MM.1S (cell line): ENCODE data around the gene NOS3.

Experiments used
- DNase-seq: peaks from one replicate; pipeline ENCODE4 v3.0.0-alpha.2; 2015
- H2AFZ ChIP-seq: fragments of 300-600 bp; sonication (generic); 2 replicates; pipeline ENCODE4 v1.6.0; 2016; ENCODE audit warnings: antibody characterized with exemption, low read length
- H3F3A ChIP-seq: fragments of 300-600 bp; sonication (generic); 2 replicates; pipeline ENCODE4 v1.6.1; 2016; ENCODE audit warnings: mild to moderate bottlenecking, antibody characterized with exemption, low read length, moderate library complexity, mixed read lengths; ENCODE audit not compliant: insufficient read depth
- H3K27ac ChIP-seq: fragments of 300-600 bp; sonication (generic); 2 replicates; pipeline ENCODE4 v1.5.1; 2016; ENCODE audit warnings: mild to moderate bottlenecking, low read length
- H3K27me3 ChIP-seq: fragments of 300-600 bp; sonication (generic); replicated peaks from 2 replicates; pipeline ENCODE4 v1.6.0; 2016; ENCODE audit warnings: low read length; ENCODE audit not compliant: insufficient read depth
- H3K36me3 ChIP-seq: fragments of 300-600 bp; sonication (generic); replicated peaks from 2 replicates; pipeline ENCODE4 v1.6.1; 2016; ENCODE audit warnings: mild to moderate bottlenecking, low read length, mixed read lengths; ENCODE audit not compliant: insufficient read depth
- H3K4me1 ChIP-seq: fragments of 300-600 bp; sonication (generic); 2 replicates; pipeline ENCODE4 v1.6.1; 2016; ENCODE audit warnings: low read length, mixed read lengths
- H3K4me2 ChIP-seq: fragments of 300-600 bp; sonication (generic); 2 replicates; pipeline ENCODE4 v1.6.0; 2016; ENCODE audit warnings: low read depth, low read length
- H3K4me3 ChIP-seq: fragments of 300-600 bp; sonication (generic); 2 replicates; pipeline ENCODE4 v1.5.1; 2016; ENCODE audit warnings: low read length, mixed read lengths
- H3K79me2 ChIP-seq: fragments of 300-600 bp; sonication (generic); 2 replicates; pipeline ENCODE4 v1.6.1; 2016; ENCODE audit warnings: mixed run types, low read length, mixed read lengths
- H3K9ac ChIP-seq: fragments of 300-600 bp; sonication (generic); 2 replicates; pipeline ENCODE4 v1.6.1; 2016; ENCODE audit warnings: low read length, mixed read lengths
- H3K9me2 ChIP-seq: fragments of 300-600 bp; sonication (generic); replicated peaks from 2 replicates; pipeline ENCODE4 v1.6.1; 2016; ENCODE audit warnings: mild to moderate bottlenecking, low read length, mixed read lengths; ENCODE audit not compliant: insufficient read depth
- H3K9me3 ChIP-seq: fragments of 300-600 bp; sonication (generic); replicated peaks from 2 replicates; pipeline ENCODE4 v1.6.1; 2016; ENCODE audit warnings: mild to moderate bottlenecking, low read length, mixed read lengths; ENCODE audit not compliant: insufficient read depth
- H4K20me1 ChIP-seq: fragments of 300-600 bp; sonication (generic); 2 replicates; pipeline ENCODE4 v1.6.1; 2016; ENCODE audit warnings: mild to moderate bottlenecking, low read length, moderate library complexity, mixed read lengths; ENCODE audit not compliant: insufficient read depth
- EZH2 ChIP-seq: fragments of 300-600 bp; sonication (generic); optimal IDR thresholded peaks from 2 replicates; pipeline ENCODE3; 2017; ENCODE audit warnings: low read depth, mild to moderate bottlenecking, antibody characterized with exemption, low read length, mixed read lengths
- EZH2phosphoT487 ChIP-seq: fragments of 300-600 bp; sonication (generic); IDR thresholded peaks from 2 replicates; pipeline ENCODE4 v1.6.1; 2018; ENCODE audit warnings: antibody characterized with exemption, low read length
- TF ChIP-seq, protein P1 (sequence below): fragments of 300-600 bp; sonication (generic); IDR thresholded peaks from 2 replicates; pipeline ENCODE4 v1.5.1; 2016; ENCODE audit warnings: antibody characterized with exemption, low read length, mixed read lengths

Gene NOS3

DNA sequence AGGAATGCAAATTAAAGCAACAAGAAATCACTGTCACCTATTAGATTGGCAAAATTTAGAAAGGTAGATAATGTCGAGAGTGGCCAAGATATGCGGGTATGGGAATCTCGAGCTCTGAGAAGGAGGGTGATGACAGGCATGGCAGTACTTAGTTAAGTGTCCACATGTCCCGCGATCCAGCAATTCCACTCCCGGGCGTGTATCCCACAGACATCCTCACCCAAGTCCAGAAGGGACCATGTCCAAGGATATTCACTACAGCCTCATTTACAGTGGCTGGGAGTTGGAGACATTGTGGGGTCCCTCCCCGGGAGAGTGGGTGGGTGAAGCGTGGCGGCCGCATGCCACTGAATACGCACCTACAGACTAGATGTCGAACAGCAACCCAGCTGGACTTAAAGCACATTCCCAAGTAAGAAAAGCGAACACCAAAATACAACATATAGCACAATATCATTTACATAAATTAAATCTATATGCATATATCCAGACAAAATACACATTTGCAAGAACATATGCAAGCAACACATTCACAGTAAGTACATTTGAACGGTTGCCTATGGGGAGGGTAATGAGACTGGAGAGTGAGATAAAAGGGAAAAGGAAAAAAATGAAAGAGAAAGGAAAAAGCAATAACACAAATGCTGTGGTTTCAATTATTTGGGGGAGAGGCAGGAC is 22.6 kb upstream of the NOS3 start:
- DNase-seq = no peak
- H3K4me1 ChIP-seq = peaks cover 2% of the 10 kb centered on the region
- TF ChIP-seq EZH2 = no peak
- TF ChIP-seq, protein P1, sequence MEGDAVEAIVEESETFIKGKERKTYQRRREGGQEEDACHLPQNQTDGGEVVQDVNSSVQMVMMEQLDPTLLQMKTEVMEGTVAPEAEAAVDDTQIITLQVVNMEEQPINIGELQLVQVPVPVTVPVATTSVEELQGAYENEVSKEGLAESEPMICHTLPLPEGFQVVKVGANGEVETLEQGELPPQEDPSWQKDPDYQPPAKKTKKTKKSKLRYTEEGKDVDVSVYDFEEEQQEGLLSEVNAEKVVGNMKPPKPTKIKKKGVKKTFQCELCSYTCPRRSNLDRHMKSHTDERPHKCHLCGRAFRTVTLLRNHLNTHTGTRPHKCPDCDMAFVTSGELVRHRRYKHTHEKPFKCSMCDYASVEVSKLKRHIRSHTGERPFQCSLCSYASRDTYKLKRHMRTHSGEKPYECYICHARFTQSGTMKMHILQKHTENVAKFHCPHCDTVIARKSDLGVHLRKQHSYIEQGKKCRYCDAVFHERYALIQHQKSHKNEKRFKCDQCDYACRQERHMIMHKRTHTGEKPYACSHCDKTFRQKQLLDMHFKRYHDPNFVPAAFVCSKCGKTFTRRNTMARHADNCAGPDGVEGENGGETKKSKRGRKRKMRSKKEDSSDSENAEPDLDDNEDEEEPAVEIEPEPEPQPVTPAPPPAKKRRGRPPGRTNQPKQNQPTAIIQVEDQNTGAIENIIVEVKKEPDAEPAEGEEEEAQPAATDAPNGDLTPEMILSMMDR = no peak
- TF ChIP-seq EZH2phosphoT487 = no peak
- H3K79me2 ChIP-seq = no peaks in the 10 kb centered on the region
- H3K4me3 ChIP-seq = no peak overlapping the region
- no peaks in the 10 kb centered on the region for H3K27me3 ChIP-seq
- H3K9ac ChIP-seq = no peak overlapping the region
- H3K9me2 ChIP-seq = no peaks in the 10 kb centered on the region
- no peak overlapping the region for H3K27ac ChIP-seq
- H4K20me1 ChIP-seq = no peaks in the 10 kb centered on the region
- no peak overlapping the region for H3K4me2 ChIP-seq
- H3K36me3 ChIP-seq = no peaks in the 10 kb centered on the region
- H3F3A ChIP-seq = no peaks in the 10 kb centered on the region
- no peaks in the 10 kb centered on the region for H3K9me3 ChIP-seq
- no peak overlapping the region for H2AFZ ChIP-seq

DNA sequence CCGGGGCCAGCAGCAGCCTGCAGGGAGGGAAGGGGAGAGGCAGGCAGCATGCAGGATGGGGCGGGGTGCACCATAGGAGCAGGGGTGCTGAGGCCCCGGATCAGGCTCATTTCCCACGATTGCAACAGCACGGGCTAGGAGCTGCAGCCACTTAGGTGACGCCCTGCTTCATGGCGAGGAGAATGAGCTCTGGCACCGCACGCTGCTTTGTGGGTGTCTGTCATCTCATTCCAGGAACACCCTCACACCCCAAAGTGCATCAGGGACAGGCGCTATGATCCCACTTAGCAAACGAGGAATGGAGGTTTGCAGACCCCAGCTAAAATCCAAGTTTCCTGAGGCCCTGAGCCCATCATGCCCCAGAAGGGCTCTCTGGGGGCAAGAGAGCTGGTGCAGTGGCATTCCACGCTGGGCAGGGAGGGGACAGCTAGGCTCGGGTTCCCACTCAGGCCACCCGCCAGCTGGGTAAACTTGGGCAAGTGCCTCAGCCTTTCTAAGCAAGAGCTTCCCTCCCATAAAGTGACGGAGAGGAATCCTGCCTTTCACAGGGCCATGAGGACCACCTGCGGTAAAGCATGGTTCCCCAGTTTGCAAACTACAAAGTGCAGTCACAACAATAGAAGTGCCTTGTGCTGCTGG is 22.0 kb upstream of the NOS3 start:
- Histone ChIP-seq H3F3A (no peaks in the 10 kb centered on the region), H3K79me2 (no peaks in the 10 kb centered on the region), H3K9me2 (no peaks in the 10 kb centered on the region), H2AFZ (no peak overlapping the region), H3K4me1 (peaks cover 9% of the 10 kb centered on the region), H4K20me1 (no peaks in the 10 kb centered on the region), H3K27ac (no peak overlapping the region), H3K9me3 (no peaks in the 10 kb centered on the region), H3K9ac (no peak overlapping the region), H3K4me3 (no peak overlapping the region), H3K36me3 (no peaks in the 10 kb centered on the region), H3K27me3 (no peaks in the 10 kb centered on the region), H3K4me2 (no peak overlapping the region)
- TF ChIP-seq, protein P1 = no peak
- TF ChIP-seq EZH2phosphoT487 (no peak), EZH2 (no peak)
- no peak for DNase-seq

DNA sequence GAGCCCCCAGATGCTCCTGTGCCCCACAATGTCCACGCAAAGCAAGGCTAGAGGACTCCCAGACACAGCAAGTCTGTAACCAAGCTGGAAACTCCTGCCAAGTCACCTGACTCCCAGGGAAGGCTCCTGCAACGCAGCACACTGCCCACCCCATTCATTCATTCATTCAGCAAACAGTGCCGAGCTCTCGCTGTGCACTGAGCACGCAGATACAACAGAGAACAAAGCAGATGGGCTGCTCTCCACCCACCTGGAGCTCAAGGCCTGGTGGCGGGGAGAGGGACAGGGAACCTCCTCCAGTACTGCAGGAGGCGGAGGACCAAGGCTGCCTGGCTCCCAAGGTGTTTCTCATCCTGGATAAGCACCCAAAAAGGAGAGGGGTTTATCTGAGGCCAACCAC is 21.3 kb upstream of the NOS3 start:
- peaks cover 14% of the 10 kb centered on the region for H3K4me1 ChIP-seq
- no peaks in the 10 kb centered on the region for H3K9me2 ChIP-seq
- no peak overlapping the region for H3K4me3 ChIP-seq
- no peaks in the 10 kb centered on the region for H3K79me2 ChIP-seq
- peaks cover 5% of the 10 kb centered on the region; the same call in 1 of the 2 replicates for H3F3A ChIP-seq
- H2AFZ ChIP-seq = no peak overlapping the region
- H3K36me3 ChIP-seq = no peaks in the 10 kb centered on the region
- H3K27ac ChIP-seq = no peak overlapping the region
- no peaks in the 10 kb centered on the region for H3K9me3 ChIP-seq
- H4K20me1 ChIP-seq = no peaks in the 10 kb centered on the region
- no peak overlapping the region for H3K9ac ChIP-seq
- H3K4me2 ChIP-seq = no peak overlapping the region
- no peaks in the 10 kb centered on the region for H3K27me3 ChIP-seq
- no peak for DNase-seq
- no peak for TF ChIP-seq EZH2phosphoT487
- TF ChIP-seq, protein P1 = no peak
- no peak for TF ChIP-seq EZH2
